HCT116 (cell line): ENCODE results near the gene LAS1L. TPM values are rescaled to one million over a fixed set of nuclear protein-coding genes. Genes with fewer than 3 reads are reported as not detected.

Experiments used
- ATAC-seq: fragments of 200-7000 bp; cut with Tn5 transposase; 2 replicates; pipeline ENCODE4 v1.9.1; 2020; ENCODE audit warnings: mild to moderate bottlenecking, moderate library complexity
- BruUV-seq: library from RNA; stranded (reverse); fragments of 400-500 nt; replicated peaks from 2 replicates; lab custom pipeline; 2021; lab: Mats Ljungman, UMichigan
- CTCF ChIA-PET: fragments of 300-600 bp; sonication (Branson Sonifier 250); formaldehyde crosslinking; loops from one replicate; lab custom pipeline; 2021; ENCODE audit warnings: antibody characterized with exemption; lab: Charles Lee
- POLR2A ChIA-PET: fragments of 300-600, 350-600 bp; sonication (Branson Sonifier 250); formaldehyde crosslinking; loops from one replicate; lab custom pipeline; 2021; ENCODE audit warnings: antibody characterized with exemption; lab: Charles Lee
- RAD21 ChIA-PET, 2 experiments: fragments of 300-600 bp; sonication (Branson Sonifier 250); formaldehyde crosslinking; loops; one replicate each; lab custom pipeline; 2023; ENCODE audit warnings: low total read pairs in 2 of 2; ENCODE audit not compliant: uncharacterized antibody in 2 of 2, unreplicated experiment in 2 of 2, low non-redundant PET in 1 of 2; lab: Charles Lee
- DNase-seq: peaks from one replicate; pipeline ENCODE4 v3.0.0-alpha.2; 2010; ENCODE audit warnings: low read depth, low spot score
- H2AFZ ChIP-seq: fragments of 200-600 bp; shearing (Covaris generic), sonication (generic); 2 replicates; pipeline ENCODE4 v1.6.1; 2017; ENCODE audit warnings: low read depth, mixed run types, mixed read lengths, antibody characterized with exemption, low read length; ENCODE audit not compliant: poor library complexity, severe bottlenecking
- H3K27ac ChIP-seq: 2 replicates; pipeline ENCODE4 v1.5.1; 2012; ENCODE audit warnings: low read depth, low read length
- H3K27me3 ChIP-seq: fragments of 200-600 bp; sonication (generic); 2 replicates; pipeline ENCODE4 v1.6.1; 2016; ENCODE audit warnings: mixed run types, low read length, mixed read lengths; ENCODE audit not compliant: insufficient read depth
- H3K36me3 ChIP-seq, 2 experiments: fragments of 200-500 bp in 1 of 2; fragments of 200-600 bp in 1 of 2; sonication (Bioruptor generic) in 1 of 2; sonication (generic) in 1 of 2; 2 replicates each; pipeline versions ENCODE4 v1.5.1 to v1.6.1; 2014 to 2016; ENCODE audit warnings: low read length in 2 of 2, inconsistent platforms in 1 of 2, mixed read lengths in 1 of 2, mixed run types in 1 of 2; ENCODE audit not compliant: insufficient read depth in 2 of 2, control insufficient read depth in 1 of 2
- H3K4me1 ChIP-seq, 2 experiments: fragments of 200-600 bp in 1 of 2; sonication (generic) in 1 of 2; 2 replicates each; pipeline versions ENCODE4 v1.5.1 to v1.6.1; 2012 to 2017; ENCODE audit warnings: low read length in 2 of 2, inconsistent platforms in 1 of 2, mild to moderate bottlenecking in 1 of 2, mixed read lengths in 1 of 2, mixed run types in 1 of 2, moderate library complexity in 1 of 2; ENCODE audit not compliant: insufficient read depth in 2 of 2, control insufficient read depth in 1 of 2
- H3K4me2 ChIP-seq: fragments of 200-600 bp; sonication (generic); 2 replicates; pipeline ENCODE4 v1.6.1; 2017; ENCODE audit warnings: mixed run types, low read length, mixed read lengths
- H3K4me3 ChIP-seq, 2 experiments: fragments of 200-600 bp in 1 of 2; sonication (generic) in 1 of 2; replicated peaks in 1 of 2; 2 replicates each; pipeline ENCODE4 v1.5.1; 2011 to 2016; ENCODE audit warnings: low read length in 2 of 2, control low read depth in 1 of 2, low read depth in 1 of 2, mild to moderate bottlenecking in 1 of 2, mixed read lengths in 1 of 2, mixed run types in 1 of 2
- H3K79me2 ChIP-seq: fragments of 200-600 bp; sonication (generic); 2 replicates; pipeline ENCODE4 v1.6.1; 2017; ENCODE audit warnings: mild to moderate bottlenecking, mixed run types, low read length, moderate library complexity, mixed read lengths; ENCODE audit not compliant: insufficient read depth
- H3K9ac ChIP-seq: fragments of 200-600 bp; sonication (generic); 2 replicates; pipeline ENCODE4 v1.6.1; 2016; ENCODE audit warnings: low read length, mixed read lengths
- H3K9me2 ChIP-seq: fragments of 200-600 bp; sonication (generic), shearing (Covaris generic); 2 replicates; pipeline ENCODE4 v1.6.1; 2017; ENCODE audit warnings: mixed run types, mild to moderate bottlenecking, moderate library complexity; ENCODE audit not compliant: insufficient read depth
- H3K9me3 ChIP-seq, 2 experiments: fragments of 200-500 bp in 1 of 2; fragments of 200-600 bp in 1 of 2; sonication (Bioruptor generic) in 1 of 2; sonication (generic) in 1 of 2; 2 replicates each; pipeline ENCODE4 v1.6.1; 2014 to 2017; ENCODE audit warnings: low read length in 2 of 2, mixed read lengths in 2 of 2, inconsistent platforms in 1 of 2, low read depth in 1 of 2, mild to moderate bottlenecking in 1 of 2, mixed run types in 1 of 2, moderate library complexity in 1 of 2; ENCODE audit not compliant: control insufficient read depth in 1 of 2, insufficient read depth in 1 of 2
- H4K20me1 ChIP-seq: fragments of 200-600 bp; sonication (generic), shearing (Covaris generic); 2 replicates; pipeline ENCODE4 v1.6.1; 2017; ENCODE audit warnings: mixed run types, mild to moderate bottlenecking, moderate library complexity; ENCODE audit not compliant: insufficient read depth
- CEBPB ChIP-seq: IDR thresholded peaks from 2 replicates; pipeline ENCODE4 v1.6.1; 2012; ENCODE audit warnings: low read depth
- EZH2phosphoT487 ChIP-seq: fragments of 200-600 bp; IDR thresholded peaks from 2 replicates; pipeline ENCODE4 v1.6.1; 2018; ENCODE audit warnings: antibody characterized with exemption, borderline replicate concordance
- FOSL1 ChIP-seq: IDR thresholded peaks from 2 replicates; pipeline ENCODE4 v1.6.1; 2012; ENCODE audit warnings: low read depth
- POLR2A ChIP-seq: IDR thresholded peaks from 2 replicates; pipeline ENCODE4 v1.7.0; 2011; ENCODE audit warnings: borderline replicate concordance; ENCODE audit not compliant: insufficient read depth, insufficient read length; ENCODE audit errors: extremely low read depth
- RAD21 ChIP-seq: IDR thresholded peaks from 2 replicates; pipeline ENCODE4 v1.6.1; 2012; ENCODE audit warnings: low read depth, mild to moderate bottlenecking
- SP1 ChIP-seq: IDR thresholded peaks from 2 replicates; pipeline ENCODE4 v1.6.1; 2012; ENCODE audit warnings: low read depth
- TCF7L2 ChIP-seq: IDR thresholded peaks from 2 replicates; pipeline ENCODE4 v1.7.0; 2011; ENCODE audit warnings: borderline replicate concordance, inconsistent platforms; ENCODE audit not compliant: insufficient read depth, insufficient read length; ENCODE audit errors: extremely low read depth
- YY1 ChIP-seq: IDR thresholded peaks from 2 replicates; pipeline ENCODE4 v1.6.1; 2011; ENCODE audit warnings: low read length, low read depth, moderate library complexity, mild to moderate bottlenecking; ENCODE audit not compliant: insufficient replicate concordance; ENCODE audit errors: extremely low read depth
- ZFX ChIP-seq: fragments of 450-650 bp; IDR thresholded peaks from 2 replicates; pipeline ENCODE4 v1.6.1; 2017
- intact Hi-C: fragments of 100-400 bp; cut with micrococcal nuclease; formaldehyde crosslinking; loops from 2 replicates; pipeline ENCODE4 v1.10.0; 2022
- total RNA-seq: library from RNA; stranded (reverse); gene quantifications from one replicate; pipeline ENCODE4 v1.2.1, GENCODE V29; 2021; ENCODE audit not compliant: unreplicated experiment
- TF ChIP-seq, protein P1 (sequence below): IDR thresholded peaks from 2 replicates; pipeline ENCODE4 v1.6.1; 2012
- TF ChIP-seq, protein P2 (sequence below), 3 experiments: fragments of 200-600 bp in 1 of 3; sonication (generic) in 1 of 3; IDR thresholded peaks in 2 of 3; conservative IDR thresholded peaks in 1 of 3; 2 replicates each; pipeline ENCODE4 v1.5.1; 2012 to 2017; ENCODE audit warnings: low read depth in 2 of 3, low read length in 2 of 3, antibody characterized with exemption in 1 of 3, borderline replicate concordance in 1 of 3, control low read depth in 1 of 3, mild to moderate bottlenecking in 1 of 3, mixed read lengths in 1 of 3, mixed run types in 1 of 3, moderate library complexity in 1 of 3; ENCODE audit not compliant: insufficient read depth in 1 of 3

LAS1L gene
- total RNA-seq, 1 experiment from 2014 or later = 47.7 TPM

DNA sequence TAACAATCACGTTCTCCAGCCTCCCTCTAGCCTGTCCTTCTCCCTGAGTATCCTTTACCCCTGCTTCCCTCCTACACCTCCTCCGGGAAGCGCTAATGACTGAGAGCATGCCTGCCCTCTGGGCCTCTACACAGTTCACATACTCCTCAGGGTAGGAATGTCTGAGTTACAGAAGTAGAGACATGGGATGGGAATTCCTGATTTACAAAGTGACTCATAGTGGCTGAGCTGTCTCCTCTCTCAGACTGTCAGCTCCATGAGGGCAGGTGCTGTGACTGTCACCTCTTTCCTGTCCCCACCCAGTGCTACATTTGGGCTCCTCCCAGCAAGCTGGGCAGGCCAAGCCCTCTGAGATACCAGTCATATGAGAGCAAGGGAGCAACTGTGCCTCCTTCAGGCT lies 2.6 kb downstream of the LAS1L start (continued):
- TF ChIP-seq YY1 = no peak
- TF ChIP-seq, all 23 proteins: peak for 0

DNA sequence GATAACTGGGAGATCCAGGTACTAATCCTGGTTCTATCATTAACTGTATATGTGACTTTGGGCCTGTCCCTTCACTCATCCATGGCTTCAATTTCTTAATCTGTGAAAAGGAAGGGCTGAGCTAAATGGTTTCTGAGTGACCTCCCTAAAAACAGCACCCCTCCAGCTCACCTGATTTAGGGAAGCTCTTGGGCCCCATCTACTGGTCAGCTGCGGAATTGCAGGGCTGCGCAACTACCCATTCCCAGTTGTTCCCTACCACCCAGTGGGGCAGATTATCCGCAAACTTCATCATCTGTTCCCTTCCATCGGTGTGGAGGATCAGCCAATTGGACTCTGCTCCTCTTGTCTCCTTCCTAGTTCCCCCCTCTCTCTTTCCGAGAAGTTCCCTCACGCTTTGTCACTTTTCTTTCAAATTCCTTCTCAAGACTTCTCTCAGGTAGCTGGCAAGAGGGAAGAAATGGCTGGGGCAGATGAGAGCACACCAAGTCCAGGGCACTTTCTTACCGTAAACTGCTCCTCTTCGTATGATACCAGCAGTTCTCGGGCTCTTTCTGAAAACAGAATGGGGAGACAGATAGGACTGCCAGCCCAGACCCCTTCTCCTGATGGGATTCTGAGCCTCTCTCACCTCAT lies 5.8 kb downstream of the LAS1L start:
- TF ChIP-seq FOSL1 (no peak), RAD21 (peak; percentile 36; the same call in 1 of the 2 replicates), ZFX (no peak), TCF7L2 (no peak), CEBPB (no peak), EZH2phosphoT487 (no peak), POLR2A (no peak), SP1 (no peak)
- TF ChIP-seq, protein P1, sequence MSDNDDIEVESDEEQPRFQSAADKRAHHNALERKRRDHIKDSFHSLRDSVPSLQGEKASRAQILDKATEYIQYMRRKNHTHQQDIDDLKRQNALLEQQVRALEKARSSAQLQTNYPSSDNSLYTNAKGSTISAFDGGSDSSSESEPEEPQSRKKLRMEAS = no peak
- TF ChIP-seq, protein P2, sequence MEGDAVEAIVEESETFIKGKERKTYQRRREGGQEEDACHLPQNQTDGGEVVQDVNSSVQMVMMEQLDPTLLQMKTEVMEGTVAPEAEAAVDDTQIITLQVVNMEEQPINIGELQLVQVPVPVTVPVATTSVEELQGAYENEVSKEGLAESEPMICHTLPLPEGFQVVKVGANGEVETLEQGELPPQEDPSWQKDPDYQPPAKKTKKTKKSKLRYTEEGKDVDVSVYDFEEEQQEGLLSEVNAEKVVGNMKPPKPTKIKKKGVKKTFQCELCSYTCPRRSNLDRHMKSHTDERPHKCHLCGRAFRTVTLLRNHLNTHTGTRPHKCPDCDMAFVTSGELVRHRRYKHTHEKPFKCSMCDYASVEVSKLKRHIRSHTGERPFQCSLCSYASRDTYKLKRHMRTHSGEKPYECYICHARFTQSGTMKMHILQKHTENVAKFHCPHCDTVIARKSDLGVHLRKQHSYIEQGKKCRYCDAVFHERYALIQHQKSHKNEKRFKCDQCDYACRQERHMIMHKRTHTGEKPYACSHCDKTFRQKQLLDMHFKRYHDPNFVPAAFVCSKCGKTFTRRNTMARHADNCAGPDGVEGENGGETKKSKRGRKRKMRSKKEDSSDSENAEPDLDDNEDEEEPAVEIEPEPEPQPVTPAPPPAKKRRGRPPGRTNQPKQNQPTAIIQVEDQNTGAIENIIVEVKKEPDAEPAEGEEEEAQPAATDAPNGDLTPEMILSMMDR (IDR thresholded peaks at IDR 0.05 in 2 of 3, conservative IDR thresholded peaks at IDR 0.05 in 1 of 3; ENCODE audit: borderline replicate concordance in 1 of 3, insufficient read depth in 1 of 3, low read depth in 2 of 3, low read length in 2 of 3) = peak; percentile 30 to 92 (median 89); a peak in 5 of 6 replicates
- Histone ChIP-seq H4K20me1 (no peaks in the 10 kb centered on the region), H3K79me2 (peaks cover 35% of the 10 kb centered on the region), H3K4me1 (peaks cover 3 to 8% of the 10 kb centered on the region in 2 experiments; a peak in 2 of 4 replicates), H3K27me3 (no peaks in the 10 kb centered on the region), H2AFZ (no peak overlapping the region), H3K4me3 (no peak overlapping the region), H3K4me2 (no peak overlapping the region), H3K36me3 (peaks cover 0 to 16% of the 10 kb centered on the region in 2 experiments; a peak in 2 of 4 replicates), H3K9me3 (no peaks in the 10 kb centered on the region), H3K27ac (no peak overlapping the region), H3K9ac (no peak overlapping the region), H3K9me2 (no peaks in the 10 kb centered on the region)
- no TSS peak for BruUV-seq
- ChIA-PET RAD21 (no interaction called here), CTCF (no interaction called here), POLR2A (no interaction called here)
- intact Hi-C loops = loop anchor here (5.0 kb wide), 1 partner anchor 637 kb away; no protein-coding TSS in a partner anchor
- ATAC-seq (peak; percentile 83), DNase-seq (no peak)
